ENCODE measurements around the gene NRXN2. TPM values are rescaled to one million over a fixed set of nuclear protein-coding genes. Genes with fewer than 3 reads are reported as not detected.

NRXN2 gene
- total RNA-seq, 1 donor = 0.73 TPM

DNA sequence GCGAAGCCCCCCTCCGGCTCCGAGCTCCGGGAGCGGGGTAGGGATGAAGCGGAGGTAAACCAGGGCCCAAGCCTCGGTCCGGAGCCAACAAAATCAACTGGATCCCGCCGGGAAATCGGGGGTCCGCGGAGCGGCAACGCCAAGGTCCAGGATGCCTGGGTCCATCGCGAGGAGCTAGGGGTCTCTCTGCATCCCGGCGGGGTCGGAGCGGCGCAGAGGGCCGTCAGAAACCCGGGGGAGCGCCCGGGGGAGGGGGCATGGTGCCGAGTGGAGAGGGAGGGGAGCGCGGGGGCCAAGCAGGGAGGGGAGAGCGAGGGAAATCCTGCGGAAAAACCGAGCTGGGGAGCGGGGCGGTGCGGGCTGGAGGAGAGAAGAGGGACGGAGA, 80.1 kb downstream of the NRXN2 start:
- Histone ChIP-seq H3K27me3 (ENCODE audit: insufficient read depth, low read length) (peaks cover 35% of the 10 kb centered on the region), H3K9me3 (ENCODE audit: low read depth, low read length) (no peaks in the 10 kb centered on the region), H3K4me1 (ENCODE audit: insufficient read depth, low read length) (peaks cover 5% of the 10 kb centered on the region), H3K4me3 (ENCODE audit: low read length) (no peak overlapping the region)

DNA sequence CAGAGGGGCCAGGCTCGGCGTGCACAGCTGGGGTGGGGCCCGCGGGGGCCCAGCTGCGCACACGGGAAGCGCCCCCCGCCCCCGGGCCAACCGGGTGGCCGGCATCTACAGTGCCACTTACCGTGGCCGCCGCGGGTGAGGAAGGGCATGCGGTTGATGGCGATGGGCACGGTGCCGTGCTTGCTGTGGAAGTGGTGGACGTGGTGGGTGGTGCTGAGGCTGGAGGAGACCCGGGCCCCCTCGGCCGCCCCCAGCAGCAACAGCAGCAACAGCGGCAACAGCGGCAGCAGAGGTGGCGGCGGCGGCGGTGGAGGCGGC, 80.6 kb downstream of the NRXN2 start:
- H3K27me3 ChIP-seq (ENCODE audit: insufficient read depth, low read length) = peaks cover 35% of the 10 kb centered on the region
- H3K4me3 ChIP-seq (ENCODE audit: low read length) = no peak overlapping the region
- peaks cover 5% of the 10 kb centered on the region for H3K4me1 ChIP-seq (ENCODE audit: insufficient read depth, low read length)
- no peaks in the 10 kb centered on the region for H3K9me3 ChIP-seq (ENCODE audit: low read depth, low read length)

DNA sequence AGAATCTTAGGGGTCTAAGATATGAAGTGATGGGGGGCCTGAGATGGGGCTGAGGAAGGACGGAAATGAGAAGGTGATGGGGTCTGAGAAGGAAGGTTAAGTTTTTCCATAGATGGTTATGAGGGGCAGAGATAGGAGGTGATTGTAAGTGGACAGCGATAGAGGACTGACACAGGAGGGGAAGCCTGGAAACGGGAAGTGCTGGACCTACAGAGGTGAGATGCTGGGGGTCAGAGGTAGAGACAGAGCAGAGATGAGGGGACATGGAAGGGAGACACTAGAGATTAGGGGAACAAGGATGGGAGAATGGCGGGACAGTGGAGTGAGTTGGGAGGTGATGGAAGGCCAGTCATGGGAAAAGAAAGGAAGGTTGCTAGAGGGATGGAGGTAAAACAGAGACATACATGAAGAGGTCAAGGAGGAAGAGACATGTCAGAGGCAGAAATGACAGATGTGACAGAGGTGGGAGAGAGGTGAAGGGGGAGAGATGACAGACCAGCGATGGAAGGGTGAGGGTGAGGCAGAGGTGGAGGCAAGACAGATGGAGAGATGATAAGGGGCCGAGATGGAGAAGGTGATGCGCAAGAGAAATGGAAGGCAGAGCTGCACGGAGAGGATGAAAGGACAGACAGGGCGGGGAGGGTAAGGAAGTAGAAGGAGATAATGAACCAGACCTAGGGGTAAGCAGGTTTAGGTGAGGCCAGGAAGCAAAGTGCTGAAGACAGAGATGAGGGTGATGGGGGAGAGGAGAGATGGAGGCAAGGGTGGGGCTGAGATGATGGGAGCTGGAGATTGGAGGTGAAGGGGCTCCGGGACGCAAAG, 81.2 kb downstream of the NRXN2 start:
- Histone ChIP-seq H3K9me3 (ENCODE audit: low read depth, low read length) (no peaks in the 10 kb centered on the region), H3K4me3 (ENCODE audit: low read length) (no peak overlapping the region), H3K4me1 (ENCODE audit: insufficient read depth, low read length) (peaks cover 5% of the 10 kb centered on the region), H3K27me3 (ENCODE audit: insufficient read depth, low read length) (peaks cover 35% of the 10 kb centered on the region)

DNA sequence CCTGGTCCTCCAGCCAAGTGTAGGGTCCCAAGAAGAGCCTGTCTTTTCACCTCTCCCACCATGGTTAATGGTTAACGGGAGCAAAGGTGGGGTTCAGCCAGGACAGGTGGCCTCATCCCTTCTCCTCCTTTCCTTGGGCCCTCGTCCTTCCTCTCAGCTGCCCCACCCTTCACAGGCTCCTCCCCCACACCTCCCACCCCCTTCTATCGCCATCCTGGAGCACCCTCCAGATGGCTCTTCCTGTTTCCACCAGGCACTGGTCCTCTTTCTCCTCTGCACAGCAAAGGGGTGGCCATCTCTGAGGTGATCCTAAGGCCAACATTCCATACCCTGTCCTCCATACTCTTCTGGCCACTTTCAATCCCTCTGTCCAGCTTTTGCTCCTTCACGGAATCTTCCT, 83.1 kb downstream of the NRXN2 start:
- Histone ChIP-seq H3K9me3 (ENCODE audit: low read depth, low read length) (no peaks in the 10 kb centered on the region), H3K4me3 (ENCODE audit: low read length) (no peak overlapping the region), H3K4me1 (ENCODE audit: insufficient read depth, low read length) (peaks cover 5% of the 10 kb centered on the region), H3K27me3 (ENCODE audit: insufficient read depth, low read length) (peaks cover 35% of the 10 kb centered on the region)

DNA sequence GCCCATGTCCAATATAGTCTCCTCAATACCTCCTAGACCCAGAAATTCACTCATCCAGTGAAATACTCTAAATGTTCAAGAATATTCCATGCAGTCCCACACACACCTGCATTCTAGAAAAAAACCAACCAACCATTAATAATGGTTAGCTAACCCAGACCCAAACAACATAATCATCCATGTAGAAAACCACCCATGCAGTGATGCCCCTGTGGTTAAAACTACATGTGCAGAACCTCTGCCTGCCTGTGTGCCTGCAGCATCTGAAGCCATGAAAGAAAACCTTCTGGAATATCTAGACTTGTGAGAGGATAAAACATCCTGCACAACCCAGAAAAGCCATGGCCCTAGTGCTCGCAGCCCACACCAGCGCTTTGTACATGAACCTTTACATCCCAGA, 84.2 kb downstream of the NRXN2 start:
- Histone ChIP-seq H3K4me1 (ENCODE audit: insufficient read depth, low read length) (peaks cover 8% of the 10 kb centered on the region), H3K9me3 (ENCODE audit: low read depth, low read length) (no peaks in the 10 kb centered on the region), H3K27me3 (ENCODE audit: insufficient read depth, low read length) (peaks cover 26% of the 10 kb centered on the region), H3K4me3 (ENCODE audit: low read length) (no peak overlapping the region)

DNA sequence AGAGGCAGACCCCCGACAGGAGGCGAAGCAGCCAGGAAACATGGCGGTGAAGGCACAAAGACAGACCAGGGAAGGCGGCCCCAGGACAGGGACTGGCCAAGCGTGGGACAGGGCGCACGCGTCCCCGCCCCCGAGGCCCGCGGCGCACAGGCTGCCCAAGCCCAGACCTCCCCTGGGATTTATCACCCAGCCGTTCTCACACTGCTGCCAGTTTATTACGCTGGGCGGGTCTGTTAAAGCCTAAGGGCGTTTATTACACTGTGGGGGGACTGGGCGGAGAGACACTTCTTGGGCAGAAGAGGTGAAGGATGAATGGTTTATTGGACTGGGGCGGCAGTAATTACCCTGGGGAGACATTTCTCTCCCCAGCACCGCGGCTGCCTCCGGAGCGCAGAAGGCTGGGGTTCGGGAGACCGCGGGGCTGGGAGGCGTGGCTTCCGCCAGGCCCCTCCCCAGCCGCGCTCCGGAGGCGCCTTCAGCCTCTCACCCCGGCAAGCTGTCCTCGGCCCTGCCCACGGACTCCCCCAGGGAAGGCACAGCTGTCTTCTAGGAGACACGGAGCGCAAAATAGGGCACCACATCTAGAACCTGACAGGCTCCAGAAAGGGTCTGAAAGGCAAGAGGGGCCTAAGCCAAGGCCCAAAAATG, 84.9 kb downstream of the NRXN2 start:
- H3K9me3 ChIP-seq (ENCODE audit: low read depth, low read length) = no peaks in the 10 kb centered on the region
- peaks cover 25% of the 10 kb centered on the region for H3K27me3 ChIP-seq (ENCODE audit: insufficient read depth, low read length)
- H3K4me3 ChIP-seq (ENCODE audit: low read length) = no peak overlapping the region
- H3K4me1 ChIP-seq (ENCODE audit: insufficient read depth, low read length) = peaks cover 11% of the 10 kb centered on the region

DNA sequence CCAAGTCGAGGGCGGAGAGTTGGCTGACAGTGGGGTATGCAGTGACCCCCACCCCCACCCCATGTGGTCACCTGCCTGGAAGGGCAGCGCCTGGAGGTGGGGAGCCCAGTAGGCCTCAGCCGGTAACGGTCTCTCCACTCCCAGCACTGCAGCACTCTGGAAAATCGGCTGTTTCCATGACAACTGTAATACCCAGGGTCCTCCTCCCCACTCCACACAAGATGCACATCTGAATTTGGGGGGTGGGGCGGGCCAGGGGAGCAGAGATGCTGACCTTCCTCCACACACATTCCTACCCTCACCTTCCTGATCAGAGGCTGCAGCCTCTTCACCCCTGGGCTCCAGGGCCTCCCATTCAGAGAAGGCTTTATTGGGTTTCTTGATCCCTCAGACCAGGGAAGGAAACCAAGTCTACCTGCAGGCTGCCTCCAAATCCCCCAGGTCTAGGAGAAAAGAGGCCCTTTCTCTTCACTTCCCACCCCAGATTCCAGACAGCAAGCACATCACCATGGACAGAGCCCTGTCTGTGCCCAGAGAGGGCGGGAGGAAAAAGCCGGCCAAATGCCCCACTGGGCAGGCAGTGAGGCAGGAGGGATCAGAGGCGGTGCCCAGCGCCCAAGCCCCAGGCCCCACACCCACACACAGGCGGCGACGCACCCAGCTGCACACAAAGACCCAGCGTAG, 85.5 kb downstream of the NRXN2 start:
- Histone ChIP-seq H3K27me3 (ENCODE audit: insufficient read depth, low read length) (peaks cover 25% of the 10 kb centered on the region), H3K4me1 (ENCODE audit: insufficient read depth, low read length) (peaks cover 11% of the 10 kb centered on the region), H3K4me3 (ENCODE audit: low read length) (no peak overlapping the region), H3K9me3 (ENCODE audit: low read depth, low read length) (no peaks in the 10 kb centered on the region)

DNA sequence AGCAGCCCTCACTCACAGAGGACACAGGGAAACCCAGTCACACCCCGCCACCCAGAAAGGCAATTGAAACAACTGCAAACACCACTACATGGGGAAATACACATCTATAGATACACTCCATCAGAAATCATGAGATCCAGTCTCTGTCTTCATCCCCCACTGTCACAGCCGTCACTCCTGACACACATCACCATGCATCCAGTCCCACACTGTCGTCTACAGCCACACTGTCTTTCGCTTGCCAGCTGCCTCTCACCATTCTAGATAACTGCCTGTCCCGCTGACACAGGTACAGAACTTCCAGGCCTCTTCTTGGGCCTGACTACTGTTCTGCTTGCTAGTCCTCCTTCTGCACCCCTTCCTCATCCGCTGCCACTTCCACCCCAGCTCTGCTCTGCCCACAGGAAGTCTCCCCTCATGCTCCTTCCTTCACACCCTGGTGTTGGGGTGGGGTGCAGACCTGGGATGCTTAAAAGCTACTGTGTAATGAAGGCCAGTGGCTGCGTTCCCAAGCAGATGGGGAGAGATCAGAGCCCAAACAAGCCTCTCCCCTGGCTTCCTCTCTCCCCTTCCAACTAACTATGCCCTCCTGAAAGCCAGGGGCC, 89.3 kb downstream of the NRXN2 start:
- H3K4me1 ChIP-seq (ENCODE audit: insufficient read depth, low read length) = peaks cover 6% of the 10 kb centered on the region
- H3K9me3 ChIP-seq (ENCODE audit: low read depth, low read length) = no peaks in the 10 kb centered on the region
- H3K4me3 ChIP-seq (ENCODE audit: low read length) = no peak overlapping the region
- no peaks in the 10 kb centered on the region for H3K27me3 ChIP-seq (ENCODE audit: insufficient read depth, low read length)

DNA sequence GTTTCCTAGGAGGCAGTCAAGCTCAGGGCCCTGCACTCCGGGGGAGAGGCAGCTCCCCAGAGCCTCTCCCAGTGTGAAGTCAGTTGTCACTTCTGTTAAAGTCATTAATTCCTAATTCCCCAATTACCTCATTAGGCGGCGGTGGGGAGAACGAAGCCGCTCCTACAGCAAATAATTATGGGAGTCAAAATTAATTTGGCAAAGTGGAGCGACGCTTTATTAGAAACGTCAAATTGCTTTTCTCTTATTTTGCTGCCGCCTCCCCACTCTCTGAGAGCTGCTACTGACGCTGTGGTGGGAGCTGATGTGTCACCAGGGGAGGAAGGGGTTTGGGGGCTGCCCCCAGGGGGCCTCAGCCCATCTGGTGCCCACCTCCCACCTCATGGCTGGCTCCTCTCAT, 90.3 kb downstream of the NRXN2 start:
- H3K4me1 ChIP-seq (ENCODE audit: insufficient read depth, low read length) = peaks cover 6% of the 10 kb centered on the region
- no peaks in the 10 kb centered on the region for H3K9me3 ChIP-seq (ENCODE audit: low read depth, low read length)
- no peak overlapping the region for H3K4me3 ChIP-seq (ENCODE audit: low read length)
- H3K27me3 ChIP-seq (ENCODE audit: insufficient read depth, low read length) = no peaks in the 10 kb centered on the region

DNA sequence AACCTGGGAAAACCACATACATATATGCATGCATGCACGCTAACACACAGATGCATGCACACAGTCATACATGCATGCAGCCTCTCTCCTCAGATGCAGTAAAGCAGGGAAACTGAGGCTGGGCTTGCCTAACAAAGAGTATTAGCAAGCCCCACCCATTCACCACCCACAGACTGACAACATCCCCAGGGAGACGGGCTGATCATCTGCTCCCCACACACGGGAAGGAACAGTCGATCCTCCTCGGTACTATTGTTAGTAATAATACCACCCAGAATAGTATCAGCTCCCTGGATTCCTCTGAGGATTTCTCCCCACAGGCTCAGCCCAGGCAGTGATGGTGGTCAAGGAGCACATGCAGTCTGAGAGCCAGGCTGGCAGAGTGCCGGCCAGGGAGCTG, 90.8 kb downstream of the NRXN2 start:
- Histone ChIP-seq H3K4me1 (ENCODE audit: insufficient read depth, low read length) (peaks cover 6% of the 10 kb centered on the region), H3K27me3 (ENCODE audit: insufficient read depth, low read length) (no peaks in the 10 kb centered on the region), H3K4me3 (ENCODE audit: low read length) (no peak overlapping the region), H3K9me3 (ENCODE audit: low read depth, low read length) (no peaks in the 10 kb centered on the region)

DNA sequence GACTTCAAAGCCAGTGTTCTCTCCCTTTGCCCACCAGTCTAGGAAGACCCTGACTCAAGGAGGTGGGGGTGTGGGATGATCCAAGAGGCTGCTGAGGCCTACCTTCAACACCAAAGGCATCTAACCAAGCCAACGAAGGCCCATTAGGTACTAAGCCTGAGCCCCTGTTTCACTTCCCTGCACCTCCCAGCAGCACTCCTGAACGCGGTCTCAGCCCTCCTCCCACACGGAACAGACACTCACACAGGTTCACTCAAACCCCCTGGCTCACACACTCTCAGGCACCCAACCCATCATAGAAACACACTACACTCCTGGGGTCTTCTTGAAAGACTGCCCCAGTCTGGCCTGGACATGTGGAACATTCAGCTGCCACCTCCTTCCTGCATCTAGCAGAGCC, 91.3 kb downstream of the NRXN2 start:
- Histone ChIP-seq H3K4me1 (ENCODE audit: insufficient read depth, low read length) (peaks cover 6% of the 10 kb centered on the region), H3K27me3 (ENCODE audit: insufficient read depth, low read length) (no peaks in the 10 kb centered on the region), H3K4me3 (ENCODE audit: low read length) (no peak overlapping the region), H3K9me3 (ENCODE audit: low read depth, low read length) (no peaks in the 10 kb centered on the region)

DNA sequence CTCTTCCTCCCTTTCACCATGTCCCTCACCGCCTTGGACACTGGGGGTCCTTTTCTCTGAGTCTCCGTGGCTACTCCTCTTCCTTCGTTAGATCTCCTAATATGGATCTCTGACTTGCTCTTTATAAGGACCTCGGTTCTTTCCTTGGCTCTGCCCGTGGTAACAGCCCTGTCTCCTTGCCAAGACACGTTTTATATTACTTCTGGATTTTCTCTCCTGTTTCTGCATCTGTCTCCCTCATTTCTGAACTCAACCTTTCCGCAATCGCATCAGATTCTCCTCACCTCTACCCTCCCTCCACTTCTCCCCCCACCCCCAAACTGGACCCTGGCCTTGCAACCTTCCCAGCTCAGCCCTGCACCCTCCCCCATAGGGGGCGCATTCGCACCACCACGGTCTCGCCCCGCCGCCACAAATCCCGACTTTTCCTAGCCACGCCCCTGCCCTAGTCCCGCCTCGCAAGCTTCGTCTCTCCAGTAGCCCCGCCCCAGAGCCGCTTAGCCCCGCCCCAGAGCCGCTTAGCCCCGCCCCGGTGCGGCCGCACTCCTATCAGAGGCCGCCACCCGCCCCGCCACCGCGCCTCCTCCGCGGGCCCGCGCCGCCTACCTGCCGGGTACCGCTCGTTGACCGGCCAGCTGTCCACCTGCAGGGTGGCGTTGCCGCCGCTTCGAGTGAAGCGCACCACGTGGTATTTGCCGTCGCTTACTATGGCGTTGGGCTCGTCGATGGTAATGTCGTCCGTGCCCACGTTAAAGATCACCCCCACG, 93.0 kb downstream of the NRXN2 start:
- no peak overlapping the region for H3K4me3 ChIP-seq (ENCODE audit: low read length)
- peaks cover 19% of the 10 kb centered on the region for H3K4me1 ChIP-seq (ENCODE audit: insufficient read depth, low read length)
- H3K9me3 ChIP-seq (ENCODE audit: low read depth, low read length) = no peaks in the 10 kb centered on the region
- H3K27me3 ChIP-seq (ENCODE audit: insufficient read depth, low read length) = no peaks in the 10 kb centered on the region

DNA sequence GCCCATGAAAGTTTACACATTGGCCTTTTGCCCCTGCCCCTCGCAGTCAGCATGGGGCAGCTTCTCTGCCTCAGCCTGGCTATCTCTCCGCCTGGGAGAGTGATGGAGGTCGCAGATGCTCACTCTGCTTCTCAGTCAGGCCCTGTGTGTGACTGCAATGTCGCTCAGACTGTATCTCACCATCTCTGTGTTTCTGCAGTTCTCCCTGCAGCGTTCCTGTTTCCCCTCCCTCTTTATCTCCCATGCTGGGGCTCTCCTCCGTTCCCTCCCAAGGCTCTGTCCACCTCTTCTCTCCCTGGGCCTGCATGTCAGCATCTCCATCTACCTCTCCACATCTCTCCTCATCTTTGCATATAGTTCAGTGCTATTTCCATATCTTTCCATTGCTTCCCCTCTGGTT, 93.9 kb downstream of the NRXN2 start:
- Histone ChIP-seq H3K27me3 (ENCODE audit: insufficient read depth, low read length) (no peaks in the 10 kb centered on the region), H3K9me3 (ENCODE audit: low read depth, low read length) (no peaks in the 10 kb centered on the region), H3K4me1 (ENCODE audit: insufficient read depth, low read length) (peaks cover 27% of the 10 kb centered on the region), H3K4me3 (ENCODE audit: low read length) (no peak overlapping the region)

DNA sequence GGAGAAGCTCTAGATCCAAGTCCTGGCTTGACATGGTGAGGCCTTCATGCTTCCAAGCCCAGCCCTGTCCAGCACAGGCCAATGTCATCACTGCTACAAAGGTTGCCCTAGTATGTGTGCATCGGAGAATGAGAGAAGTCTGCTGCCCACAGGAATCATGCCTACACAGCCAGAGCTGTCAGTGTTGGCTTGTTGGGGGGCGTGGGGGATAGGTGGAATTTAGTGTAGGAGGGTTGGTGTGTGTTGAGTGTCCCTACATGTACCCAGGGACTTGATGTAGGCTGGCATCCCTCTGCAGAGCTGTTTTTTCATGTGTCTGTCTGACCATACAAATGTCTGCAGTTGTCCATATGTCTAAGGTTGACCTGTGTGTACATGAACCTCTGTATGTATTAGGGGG, 94.4 kb downstream of the NRXN2 start:
- Histone ChIP-seq H3K4me1 (ENCODE audit: insufficient read depth, low read length) (peaks cover 25% of the 10 kb centered on the region), H3K9me3 (ENCODE audit: low read depth, low read length) (no peaks in the 10 kb centered on the region), H3K4me3 (ENCODE audit: low read length) (no peak overlapping the region), H3K27me3 (ENCODE audit: insufficient read depth, low read length) (no peaks in the 10 kb centered on the region)

DNA sequence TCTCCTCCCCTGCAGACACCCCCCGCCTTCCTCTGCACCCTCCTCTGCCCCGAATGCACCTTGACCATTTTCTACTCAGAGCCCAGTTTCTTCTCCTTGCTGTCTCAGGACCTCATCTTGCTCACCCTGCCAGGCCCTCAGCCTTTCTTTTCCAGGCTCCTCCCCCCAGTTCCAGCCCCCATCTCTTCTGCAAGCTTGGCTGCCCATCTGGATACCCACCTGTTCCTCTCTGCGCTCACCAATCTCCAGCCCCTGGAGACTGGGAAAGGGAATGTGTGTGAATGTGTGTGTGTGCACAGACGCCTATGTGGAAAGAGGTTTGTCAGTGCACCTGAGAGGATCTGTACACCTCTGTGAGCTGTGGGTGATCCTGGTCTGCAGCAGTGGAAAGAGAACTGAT, 95.6 kb downstream of the NRXN2 start:
- Histone ChIP-seq H3K4me1 (ENCODE audit: insufficient read depth, low read length) (peaks cover 24% of the 10 kb centered on the region), H3K4me3 (ENCODE audit: low read length) (no peak overlapping the region), H3K9me3 (ENCODE audit: low read depth, low read length) (no peaks in the 10 kb centered on the region), H3K27me3 (ENCODE audit: insufficient read depth, low read length) (no peaks in the 10 kb centered on the region)

Measured in mononuclear cell (primary cell).